ENCODE data around the gene P3H4.

Gene P3H4

GRCh38 chr17:41772218-41772585 is 39.5 kb downstream of the P3H4 start:
- no peak for DNase-seq (ENCODE audit: low read depth in 2 of 2)

DNA sequence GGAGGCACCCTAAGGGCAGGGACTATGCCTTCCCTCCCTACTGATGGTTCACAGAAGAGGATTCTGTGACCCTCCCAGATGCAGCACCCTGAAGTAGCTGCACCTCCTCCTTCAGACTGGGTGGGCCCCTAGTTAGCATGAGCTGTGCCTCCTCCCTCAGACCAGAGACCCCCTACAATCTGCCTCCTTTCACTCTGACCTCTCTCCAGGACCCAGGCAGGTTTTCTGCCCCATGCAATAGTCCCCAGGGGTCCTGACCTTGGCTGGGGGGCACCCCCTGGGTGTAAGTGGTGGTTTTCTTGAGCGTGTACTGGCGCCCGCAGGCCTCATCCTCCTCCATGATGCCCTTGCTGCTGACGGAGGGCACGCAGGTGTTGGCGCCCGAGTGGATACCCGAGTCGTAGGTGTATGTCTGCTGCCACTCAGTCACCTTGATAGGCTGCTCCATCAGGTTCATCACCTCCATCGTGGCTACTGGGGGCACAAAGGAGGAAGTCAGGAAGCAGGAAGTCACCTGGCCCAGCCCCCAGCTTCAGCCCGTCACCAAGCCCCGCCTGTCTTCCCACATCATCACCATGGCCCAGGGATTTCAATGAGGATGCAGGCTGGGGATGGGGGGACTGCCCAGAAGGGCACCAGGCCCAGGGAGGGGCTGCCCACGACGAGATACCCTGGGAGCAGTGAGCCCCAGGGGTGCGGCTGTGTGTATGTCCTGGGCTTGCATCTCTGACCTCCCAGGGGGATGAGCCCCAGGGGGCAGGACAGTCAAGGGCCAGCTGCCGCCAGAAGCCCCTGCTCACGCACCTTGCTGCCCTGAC is 40.2 kb downstream of the P3H4 start:
- no peak for DNase-seq (ENCODE audit: low read depth in 2 of 2)

- no peak for DNase-seq (ENCODE audit: low read depth in 2 of 2)
Measured at GRCh38 chr17:41769985-41770384, 41.8 kb downstream of the P3H4 start.

- no peak for DNase-seq (ENCODE audit: low read depth in 2 of 2)
Measured at GRCh38 chr17:41769346-41769862, 42.3 kb downstream of the P3H4 start.

DNA sequence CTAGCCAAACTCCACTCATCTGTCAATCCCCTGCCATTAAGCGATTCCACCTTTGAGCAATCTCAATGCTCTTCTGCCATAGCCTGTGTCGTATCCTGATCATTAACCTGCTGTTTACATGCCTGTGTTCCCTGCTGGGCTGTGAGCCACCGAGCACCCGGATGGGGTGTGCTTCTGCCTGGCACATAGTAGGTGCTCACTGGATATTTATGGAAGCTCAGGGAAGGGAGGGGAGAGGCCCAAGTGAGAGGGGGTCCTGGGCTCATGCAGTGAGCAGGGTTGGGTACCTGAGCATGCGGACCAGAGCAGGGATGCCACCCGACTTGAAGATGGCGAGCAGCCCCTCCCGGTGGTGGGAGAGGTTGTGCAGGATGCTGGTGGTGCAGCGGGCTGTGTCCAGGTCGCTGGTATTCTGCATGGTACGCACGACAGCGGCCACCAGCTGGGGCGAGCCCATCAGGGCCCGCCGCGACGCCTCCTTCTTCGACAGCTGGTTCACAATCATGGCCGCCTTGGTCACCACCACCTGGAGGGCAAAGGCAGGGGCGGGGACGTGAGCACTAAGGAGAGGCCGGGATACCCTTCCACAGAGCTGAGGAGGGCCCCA is 43.0 kb downstream of the P3H4 start:
- no peak for DNase-seq (ENCODE audit: low read depth in 2 of 2)

DNA sequence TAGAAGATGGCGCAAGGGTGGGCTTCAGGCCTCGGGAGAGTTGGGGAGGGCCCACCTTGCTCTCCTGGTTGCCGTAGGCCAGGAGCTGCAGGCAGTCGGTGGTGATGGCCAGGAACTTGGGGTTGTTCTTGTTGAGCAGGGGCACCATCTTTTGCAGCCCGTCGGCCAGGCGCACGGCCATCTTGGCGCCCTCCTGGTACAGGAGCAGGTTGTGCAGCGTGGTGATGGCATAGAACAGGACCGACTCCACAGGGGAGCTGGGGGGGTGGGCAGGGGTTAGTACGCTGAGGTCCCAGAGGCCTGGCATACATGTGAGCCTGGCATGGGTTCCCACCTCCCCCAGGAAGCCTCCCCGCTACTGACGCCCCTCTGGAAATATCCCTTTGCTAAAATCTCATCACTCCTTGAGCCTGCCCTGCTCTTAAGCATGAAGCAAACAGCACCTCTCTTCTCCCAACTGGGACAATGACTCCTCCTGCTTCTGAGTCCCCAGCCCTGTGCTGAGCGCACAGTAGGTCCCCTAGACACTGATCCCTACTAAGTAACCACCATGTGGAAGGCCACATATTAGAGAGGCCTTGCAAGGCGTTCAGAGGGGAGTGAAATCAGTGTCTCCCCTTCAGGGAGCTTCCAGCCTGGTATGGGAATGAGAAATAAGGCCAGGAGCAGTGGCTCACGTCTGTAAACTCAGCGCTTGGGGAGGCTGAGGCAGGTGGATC is 44.3 kb downstream of the P3H4 start:
- DNase-seq (ENCODE audit: low read depth in 2 of 2) = no peak

- DNase-seq (ENCODE audit: low read depth in 2 of 2) = no peak
Measured at GRCh38 chr17:41766135-41766534, 45.6 kb downstream of the P3H4 start.

- DNase-seq (ENCODE audit: low read depth in 2 of 2) = no peak
Measured at GRCh38 chr17:41763327-41763726, 48.4 kb downstream of the P3H4 start.

DNA sequence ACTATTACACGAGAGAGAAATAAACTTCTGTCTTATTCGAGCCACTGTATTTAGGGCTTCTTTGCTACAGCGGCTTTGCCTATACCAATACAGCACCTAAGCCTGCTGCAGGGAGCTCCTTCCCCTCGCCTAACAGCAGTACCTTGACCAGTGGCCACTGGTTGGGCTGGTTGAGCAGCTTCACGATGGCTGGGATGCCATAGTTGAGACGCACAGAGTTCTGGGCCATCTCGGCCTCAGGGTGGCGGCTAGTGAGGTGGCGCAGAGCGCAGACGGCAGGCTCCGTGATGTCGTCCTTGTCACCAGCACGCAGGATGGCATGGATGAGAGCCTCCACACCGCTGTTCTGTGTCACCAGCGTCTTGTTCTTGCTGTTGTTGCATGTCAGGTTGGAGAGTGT is 48.9 kb downstream of the P3H4 start:
- DNase-seq (ENCODE audit: low read depth in 2 of 2) = no peak

DNA sequence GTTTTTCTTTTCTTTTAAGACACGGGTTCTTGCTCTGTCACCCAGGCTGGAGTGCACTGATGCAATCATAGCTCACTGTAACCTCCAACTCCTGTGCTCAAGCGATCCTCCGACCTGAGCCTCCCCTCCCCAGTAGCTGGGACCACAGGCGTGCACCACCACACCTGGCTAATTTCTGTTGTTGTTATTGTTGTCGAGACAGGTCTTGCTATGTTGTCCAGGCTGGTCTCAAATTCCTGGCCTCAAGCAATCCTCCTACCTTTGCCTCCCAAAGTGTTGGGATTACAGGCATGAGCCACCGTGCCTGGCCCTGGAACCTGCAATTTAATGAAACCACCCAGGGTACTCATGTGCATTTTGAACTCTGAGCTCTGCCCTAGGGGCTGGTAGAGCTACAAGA is 49.4 kb downstream of the P3H4 start:
- no peak for DNase-seq (ENCODE audit: low read depth in 2 of 2)

DNA sequence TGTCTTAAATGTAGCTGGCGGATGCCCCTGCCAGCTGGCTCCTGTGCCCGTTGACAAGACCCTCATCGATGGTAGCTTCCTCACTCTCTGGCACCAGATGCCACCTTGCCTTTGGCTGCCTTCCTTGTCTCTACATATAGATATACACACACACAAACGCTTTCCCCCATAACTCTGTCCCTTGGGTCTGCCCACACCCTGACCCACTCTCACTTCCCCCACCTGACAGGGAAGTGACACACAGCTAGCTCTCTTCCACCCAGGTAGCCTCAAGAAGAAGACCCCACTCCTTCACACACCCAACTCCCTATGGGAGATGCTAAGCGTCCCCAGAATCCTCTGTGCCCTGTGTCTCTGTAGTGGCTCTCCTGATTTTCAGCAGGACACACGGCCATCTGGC is 50.9 kb downstream of the P3H4 start:
- no peak for DNase-seq (ENCODE audit: low read depth in 2 of 2)

DNA sequence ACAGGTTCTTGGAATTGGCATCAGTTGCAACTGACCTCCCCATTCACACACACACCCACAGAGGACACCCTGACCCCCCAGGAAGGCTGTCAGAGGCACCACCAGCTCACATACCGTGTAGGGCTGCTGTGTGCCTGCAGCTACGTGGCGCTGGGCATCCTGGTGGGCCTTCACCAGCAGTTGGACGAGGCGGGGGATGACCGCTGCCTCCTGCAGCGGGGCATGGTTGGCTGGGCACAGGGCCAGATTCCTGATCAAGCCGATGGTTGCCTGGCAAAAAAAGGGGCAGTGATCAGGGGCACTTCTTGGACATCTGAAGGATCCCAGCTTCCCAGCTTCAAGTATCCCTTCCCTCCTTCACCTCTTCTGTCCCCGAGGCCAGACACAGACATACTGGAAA is 53.1 kb downstream of the P3H4 start:
- no peak for DNase-seq (ENCODE audit: low read depth in 2 of 2)

- DNase-seq (ENCODE audit: low read depth in 2 of 2) = no peak
Measured at GRCh38 chr17:41754066-41754465, 57.7 kb downstream of the P3H4 start.

Measured in fibroblast of skin of left quadriceps (primary cell).